Hematopoietic multipotent progenitor cell treated with erythropoietin and hydrocortisone succinate and interleukin-3 and kit ligand, for 17 days (in vitro differentiated cells): ENCODE results near the gene PPP2R2C.

Experiments used
- DNase-seq: peaks from one replicate; pipeline ENCODE4 v3.0.0-alpha.2; 2015; ENCODE audit warnings: low spot score

Gene PPP2R2C

DNA sequence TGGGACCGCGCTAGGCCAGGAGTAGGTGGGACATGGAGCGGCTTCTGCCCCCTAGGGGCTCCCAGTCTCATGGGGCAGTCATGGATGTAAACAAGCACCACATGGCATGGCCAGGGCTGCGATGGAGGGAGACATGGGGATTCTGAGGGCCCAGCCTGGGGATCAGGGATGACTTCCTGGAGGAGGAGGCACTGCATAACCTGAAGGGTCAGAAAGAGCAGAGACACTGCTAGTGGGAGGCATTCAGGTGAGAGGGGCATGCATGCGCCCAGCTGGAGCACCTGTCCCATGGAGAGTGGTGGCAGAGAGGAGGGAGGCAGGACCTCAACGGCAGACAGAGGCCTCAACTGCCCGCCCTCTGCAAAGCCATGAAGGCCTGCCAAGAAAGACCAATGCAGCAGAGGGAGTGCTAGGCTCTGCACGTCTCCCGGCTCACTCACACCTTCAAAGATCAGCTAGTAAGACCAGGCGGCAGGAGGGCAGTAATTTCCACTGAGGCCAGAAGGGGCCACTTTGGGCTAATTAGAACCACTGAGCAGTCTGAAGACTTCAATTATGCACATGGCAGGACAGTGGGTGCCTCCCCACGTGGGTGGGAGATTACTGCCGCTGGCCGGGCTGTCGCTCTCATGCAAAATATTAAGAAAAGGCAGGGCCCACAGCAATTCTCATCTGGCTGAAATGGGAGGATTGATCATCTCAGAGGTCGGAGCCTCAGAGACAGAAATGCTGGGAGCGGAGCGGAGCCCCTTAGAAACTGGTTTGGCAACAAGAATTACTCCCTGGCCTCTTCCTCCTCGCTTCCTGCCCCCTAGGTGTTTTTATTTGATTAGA, 69.6 kb downstream of the PPP2R2C start:
- DNase-seq = no peak

DNA sequence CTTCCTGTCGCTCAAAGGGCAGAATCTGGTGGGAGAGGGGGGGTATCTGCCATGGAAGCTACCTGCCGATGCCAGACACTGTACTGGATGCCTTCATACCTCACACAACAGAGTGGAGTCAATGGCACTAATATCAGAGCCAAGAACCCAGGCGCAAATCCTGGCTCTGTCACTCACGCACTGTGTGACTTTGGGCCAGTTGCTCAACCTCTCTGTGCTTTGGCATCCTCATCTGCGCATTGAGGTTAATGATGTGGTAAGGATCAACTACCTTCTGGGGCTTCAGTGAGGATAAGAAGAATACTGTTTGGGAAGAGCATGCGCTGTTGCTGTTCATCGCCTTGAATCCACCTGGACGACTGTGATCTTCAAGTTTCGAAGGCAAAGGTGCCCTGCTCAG, 70.6 kb downstream of the PPP2R2C start:
- no peak for DNase-seq

DNA sequence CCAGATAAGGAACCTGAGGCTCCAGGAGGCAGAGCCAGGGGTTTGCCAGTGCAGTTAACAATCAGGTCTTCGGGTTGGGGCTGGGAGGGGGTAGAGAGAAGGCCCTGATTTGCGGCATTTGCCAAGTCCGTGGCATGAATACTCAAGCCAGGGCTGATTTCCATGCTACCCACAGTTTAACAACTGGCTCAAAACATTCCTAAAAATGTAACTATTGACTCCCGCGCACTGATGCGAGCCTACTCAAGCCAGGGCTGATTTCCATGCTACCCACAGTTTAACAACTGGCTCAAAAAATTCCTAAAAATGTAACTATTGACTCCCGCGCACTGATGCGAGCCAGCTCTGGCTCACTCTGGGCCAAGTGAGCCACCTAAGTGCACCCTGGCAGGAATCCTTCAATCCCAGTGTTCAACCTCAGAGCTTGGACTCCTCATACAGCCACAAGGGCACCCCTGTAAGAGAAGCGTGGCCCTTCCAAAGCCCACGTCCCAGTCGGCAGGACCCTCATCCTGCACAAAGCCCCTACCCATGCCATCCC, 75.6 kb downstream of the PPP2R2C start:
- DNase-seq = no peak

DNA sequence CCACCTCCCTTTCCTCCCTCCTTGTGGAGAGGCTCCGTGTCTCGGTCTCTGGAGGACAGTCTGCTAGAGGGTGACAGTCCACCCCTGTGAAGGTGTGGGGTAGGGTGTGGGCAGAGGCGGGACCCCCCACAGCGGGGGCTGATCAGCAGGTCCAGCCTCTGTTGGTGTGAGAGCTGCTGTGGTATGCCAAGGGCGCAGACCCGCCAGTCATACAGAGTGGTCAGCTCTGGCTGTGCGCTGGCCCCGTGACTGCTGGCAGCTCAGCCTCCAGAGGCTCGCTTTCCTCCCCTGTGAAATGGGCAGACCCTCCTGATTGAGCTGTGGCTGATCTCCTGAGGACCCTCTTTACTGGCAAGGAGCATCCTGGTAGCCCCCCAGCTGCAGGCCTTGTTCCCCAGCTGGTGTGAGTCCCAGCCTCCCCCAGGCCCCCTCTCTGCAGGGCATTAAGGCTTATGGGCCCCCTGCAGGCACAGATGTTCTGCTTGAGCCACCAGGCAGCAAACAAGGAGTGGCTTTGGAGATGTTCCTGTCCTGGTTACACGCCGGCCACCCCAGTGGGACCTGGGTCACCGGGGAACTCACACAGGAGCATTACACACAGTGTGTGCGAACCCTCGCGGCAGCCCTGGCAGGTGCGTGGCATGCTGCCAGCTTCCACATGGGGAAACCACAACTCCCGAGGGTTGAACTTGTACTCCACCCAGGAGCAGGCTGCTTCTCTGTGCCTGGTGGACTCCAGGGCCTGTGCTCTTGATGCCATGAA, 76.8 kb downstream of the PPP2R2C start:
- DNase-seq = no peak

DNA sequence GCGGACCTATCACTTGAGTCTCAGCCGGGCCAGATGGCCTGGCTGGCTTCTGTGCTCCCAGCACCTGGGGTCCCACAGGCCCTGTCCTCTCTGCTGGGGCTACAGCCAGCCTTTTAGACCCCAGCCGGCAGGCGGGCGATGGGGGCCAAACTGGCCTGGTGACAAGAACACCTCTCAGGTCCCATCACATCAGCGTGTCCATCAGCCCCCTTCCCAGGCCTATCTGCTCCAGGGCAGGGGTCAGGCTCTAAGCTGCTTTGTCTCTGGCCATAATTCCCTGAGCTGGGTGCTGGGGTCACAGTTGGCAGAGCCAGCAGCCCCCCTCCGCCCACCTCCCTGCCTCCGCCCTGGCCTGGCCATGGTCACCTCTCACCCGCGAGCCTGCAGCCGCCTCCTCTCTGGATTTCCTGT, 77.7 kb downstream of the PPP2R2C start:
- DNase-seq = no peak

DNA sequence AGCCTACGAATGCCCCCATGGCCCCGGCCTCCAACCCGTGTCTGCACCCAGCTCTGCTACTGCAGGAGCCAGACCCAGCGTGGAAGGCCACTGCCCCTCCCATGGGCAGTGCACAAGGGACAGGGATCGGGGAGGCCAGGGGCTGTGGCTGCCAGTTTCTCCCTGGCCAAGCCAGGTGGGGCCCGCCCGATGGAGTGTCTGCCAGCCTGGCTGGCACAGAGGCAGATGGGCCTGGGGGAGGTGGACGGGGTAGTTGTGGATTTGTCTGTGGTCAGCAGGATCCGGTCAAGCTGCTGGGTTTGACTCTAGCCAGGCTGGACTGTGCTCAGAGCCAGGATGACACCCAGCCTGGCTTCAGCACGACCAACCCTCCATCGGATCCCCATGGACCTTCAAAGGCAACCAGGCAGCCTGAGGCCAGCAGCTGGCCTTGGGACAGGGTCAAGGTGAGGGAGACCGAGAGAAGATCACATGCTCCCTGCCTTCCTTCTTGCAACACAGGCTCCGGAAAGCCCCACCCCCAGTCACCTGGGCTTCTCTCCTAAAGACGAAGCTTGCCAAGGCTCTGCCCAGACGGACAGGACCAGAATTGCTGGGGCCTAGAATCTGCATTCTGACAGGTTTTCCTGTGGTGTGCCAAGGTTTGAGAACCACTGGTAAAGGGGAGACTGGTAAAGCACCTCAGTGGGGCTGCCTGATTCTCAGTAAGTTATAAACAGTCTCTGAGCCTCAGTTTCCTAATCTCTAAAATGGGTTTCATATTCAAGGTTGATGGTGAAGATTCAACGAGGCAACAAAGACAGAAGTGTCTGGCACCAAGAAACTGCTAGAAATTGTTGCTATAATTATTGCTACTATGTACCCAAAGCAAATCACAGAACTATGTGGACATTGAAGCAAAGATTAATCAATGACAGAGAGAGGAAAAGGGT, 78.6 kb downstream of the PPP2R2C start:
- DNase-seq = no peak

DNA sequence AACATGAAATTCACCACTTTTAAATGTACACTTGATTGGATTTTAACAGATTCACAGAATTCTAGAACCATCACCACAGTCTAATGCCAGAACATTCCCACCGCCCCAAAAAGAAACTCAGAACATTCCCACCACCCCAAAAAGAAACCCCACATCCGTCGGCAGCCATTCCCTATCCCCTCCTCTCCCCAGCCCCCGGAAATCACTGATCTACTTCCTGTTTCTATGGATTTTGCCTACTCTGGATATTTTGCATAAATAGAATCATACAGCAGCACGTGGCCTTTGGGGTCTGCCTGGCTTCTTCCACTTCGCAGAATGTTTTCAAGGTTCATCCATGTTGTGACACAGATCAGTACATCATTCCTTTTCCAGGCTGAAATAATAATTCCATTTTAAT, 79.3 kb downstream of the PPP2R2C start:
- DNase-seq = no peak

DNA sequence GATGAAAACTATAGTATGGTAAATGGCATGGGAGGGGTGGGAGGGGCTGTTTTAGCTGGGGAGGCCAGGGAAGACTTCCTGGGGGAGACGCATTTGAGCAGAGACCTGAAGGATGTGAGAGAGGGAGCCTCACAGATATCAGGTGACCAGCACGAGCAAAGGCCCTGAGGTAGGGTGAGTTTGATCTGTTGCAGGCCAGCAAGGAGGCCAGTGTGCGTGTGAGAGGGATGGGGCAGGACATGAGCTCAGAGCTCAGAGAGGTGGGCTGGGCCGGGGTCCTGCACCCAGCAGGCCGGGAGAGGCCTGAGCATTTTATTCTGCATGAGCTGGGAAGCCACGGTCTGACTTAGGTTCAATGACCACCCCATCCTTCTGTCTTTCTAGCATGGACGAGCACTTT, 80.0 kb downstream of the PPP2R2C start:
- DNase-seq = no peak

DNA sequence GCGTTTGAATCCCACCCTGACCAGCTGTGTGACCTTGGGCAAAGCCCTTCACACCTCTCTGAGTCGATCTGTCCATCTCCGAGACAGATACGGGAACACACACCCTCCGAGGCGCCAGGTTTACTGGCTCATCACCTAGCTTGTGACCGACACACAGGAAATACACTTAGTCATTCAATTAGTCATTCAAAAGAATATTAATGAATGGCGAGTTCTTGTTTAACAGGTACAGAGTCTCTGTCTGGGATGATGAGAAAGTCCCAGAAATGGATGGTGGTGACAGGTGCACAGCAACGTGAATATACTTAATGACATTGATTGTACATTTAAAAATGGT, 80.6 kb downstream of the PPP2R2C start:
- DNase-seq = no peak

DNA sequence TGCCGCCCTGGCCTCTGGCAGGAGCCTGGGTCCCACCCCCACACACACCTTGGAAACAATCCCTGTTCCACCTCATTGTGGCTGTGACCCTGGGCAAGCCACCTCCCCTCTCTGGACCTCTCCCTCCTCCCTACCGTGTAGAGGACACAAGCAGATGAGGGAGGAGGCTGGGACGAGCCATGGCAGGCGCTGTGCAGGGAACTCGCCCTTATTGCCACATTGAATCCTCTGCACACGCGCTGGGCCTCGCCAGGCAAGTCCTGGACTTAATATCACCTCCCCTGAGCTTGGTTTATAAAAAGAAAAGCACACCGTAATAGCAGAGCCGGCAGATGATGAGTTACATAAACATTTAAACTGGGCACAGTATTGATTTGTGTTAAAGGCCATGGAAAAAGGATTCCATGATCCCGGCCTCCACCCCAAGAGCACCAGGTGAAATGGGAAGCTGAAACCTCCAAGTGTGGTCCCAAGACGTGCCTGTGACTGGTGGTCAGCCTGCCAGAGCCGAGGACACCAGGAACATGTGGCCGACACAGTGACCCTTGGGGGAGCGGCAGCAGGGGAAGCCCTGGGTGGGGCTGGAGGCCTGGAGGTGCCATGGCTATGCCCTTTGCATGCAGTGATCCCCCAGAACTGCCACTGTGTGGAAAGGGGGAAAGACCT, 81.1 kb downstream of the PPP2R2C start:
- no peak for DNase-seq

DNA sequence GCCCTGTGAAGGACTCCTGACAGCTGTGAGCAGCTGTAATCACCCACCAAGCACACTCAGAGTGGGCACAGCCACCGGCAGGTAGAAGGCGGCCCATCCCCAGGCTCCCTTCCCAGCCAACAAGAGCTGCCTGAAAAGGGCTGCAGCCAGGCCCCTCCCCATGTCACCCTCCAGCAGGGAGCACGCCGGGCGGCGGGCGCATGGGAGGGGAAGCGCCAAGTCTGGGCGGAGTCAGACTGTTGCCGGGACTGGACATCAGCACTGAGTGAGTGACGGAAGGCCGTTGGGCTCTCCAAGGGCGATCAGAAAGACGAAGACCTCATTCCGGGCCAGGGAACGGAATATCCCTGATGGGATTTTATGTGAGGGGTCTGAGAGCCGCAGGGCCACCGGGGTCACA, 82.1 kb downstream of the PPP2R2C start:
- no peak for DNase-seq

DNA sequence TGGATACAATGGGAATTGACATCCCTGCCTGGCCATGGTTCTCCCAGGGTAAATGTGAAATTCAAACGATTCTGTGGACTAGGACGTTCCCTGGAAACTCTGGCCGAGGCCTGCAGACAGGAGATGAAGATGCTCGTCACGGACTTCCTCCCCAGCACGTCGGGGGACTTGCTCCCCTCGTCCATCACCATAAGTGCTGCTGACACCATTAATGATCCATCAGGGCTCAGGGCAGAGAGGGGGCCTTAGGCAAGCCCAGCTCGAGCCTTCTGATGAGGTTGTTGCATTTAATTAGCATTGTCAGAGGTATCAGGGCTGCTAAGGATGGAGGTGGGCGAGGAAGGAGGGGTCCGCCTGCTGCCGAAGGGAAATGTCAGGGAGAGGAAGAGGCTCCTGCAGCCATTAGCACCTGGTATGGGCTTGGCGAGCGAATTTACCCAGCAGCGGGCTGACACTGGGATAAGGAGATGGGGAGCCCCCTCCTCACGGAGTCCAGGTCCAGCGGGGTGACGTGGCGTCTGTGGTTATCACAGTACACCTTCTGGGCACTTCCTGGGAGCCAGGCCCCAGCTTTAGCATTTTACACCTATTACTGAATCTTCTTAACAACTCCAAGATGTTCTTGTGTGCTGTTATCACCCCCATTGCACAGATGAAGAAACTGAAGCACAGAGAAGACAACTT, 83.1 kb downstream of the PPP2R2C start:
- DNase-seq = no peak

DNA sequence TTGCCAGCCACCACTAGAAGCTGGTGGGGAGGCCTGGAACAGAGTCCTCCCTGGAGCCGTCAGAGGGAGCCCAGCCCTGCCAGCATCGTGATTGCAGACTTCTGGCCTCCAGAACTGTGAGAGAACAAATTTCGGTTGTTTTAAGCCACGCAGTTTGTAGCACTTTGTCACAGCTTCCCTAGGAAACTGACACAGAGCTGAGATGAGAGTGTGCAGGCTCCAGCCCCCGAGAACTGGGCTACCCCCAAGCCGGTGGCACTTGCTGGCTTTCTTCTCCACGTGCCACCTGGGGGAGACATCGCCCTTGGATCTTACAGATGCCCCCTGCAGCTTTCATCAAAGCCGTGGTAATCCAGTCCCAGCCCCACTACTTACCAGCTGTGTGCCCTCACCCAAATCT, 83.7 kb downstream of the PPP2R2C start:
- DNase-seq = no peak

DNA sequence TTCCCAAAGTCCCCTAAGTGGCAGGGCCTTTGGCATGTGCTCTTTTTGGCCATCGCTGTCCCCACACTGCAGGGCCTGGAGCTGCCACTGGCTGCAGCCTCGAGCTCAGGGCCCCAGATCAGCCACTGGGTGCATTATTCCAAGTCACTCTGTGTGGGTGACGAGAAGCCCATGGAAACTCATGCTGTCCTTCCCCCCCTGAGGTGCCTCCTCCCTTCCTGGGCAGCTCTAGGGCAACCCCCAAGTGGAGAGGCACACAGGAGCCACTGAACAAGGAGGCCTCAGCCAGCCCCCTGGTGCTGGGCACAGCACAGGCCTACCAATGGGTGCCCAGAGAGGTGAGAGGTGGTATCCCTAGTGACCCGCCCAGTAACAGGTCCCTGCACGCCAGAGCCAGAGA, 84.5 kb downstream of the PPP2R2C start:
- no peak for DNase-seq

DNA sequence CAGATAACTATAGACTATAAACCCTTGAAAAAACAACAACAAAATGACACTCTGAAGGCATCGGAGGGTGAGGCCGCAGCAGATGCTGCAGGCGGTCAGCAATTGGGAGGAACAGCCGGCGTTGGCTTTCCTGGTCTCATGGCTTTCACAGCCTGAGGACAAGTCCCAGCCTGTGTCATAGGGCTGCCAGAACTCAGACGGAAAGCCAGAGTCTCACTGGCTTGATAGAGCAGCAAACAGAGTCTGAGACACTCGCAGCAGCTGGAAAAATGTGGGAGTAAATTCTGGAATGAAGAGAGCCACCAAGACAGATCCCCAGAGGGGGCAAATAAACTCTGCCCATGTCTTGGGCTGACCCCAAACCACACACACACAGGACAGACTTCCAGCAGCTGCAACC, 86.3 kb downstream of the PPP2R2C start:
- no peak for DNase-seq

DNA sequence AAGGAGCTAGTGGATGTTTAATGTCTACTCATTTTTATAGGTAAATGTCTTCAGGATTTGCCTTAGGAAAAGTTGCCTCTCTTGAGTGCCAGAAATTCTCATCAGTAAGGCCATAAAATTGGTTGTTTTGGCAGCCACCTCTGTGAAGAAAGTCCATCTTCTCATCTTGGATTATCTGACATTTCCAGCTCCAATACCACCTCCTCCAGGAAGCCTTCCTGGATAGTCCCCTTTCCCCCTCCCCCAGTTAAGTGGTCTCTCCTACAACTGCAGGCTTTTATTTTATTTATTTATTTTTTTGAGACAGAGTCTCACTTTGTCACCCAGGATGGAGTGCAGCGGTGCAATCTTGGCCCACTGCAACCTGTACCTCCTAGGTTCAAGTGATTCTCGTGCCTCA, 87.1 kb downstream of the PPP2R2C start:
- no peak for DNase-seq

DNA sequence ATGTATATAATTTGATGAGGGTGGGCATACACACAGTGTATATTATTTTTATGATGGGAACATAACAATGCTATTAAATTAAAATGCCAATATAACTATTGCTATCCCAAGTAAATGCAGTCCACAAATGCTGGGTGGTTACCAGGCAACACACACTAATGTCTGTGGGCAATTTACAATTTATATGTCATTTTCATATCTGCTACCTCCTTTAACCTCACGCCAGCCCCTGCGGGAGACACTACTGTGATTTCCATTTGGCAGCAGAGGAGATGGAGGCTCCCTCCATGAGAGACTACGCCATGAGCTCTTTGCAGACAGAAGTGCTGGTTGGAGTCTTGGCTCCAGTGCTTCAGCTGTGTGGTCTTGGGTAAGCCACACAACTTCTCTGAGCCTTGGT, 87.9 kb downstream of the PPP2R2C start:
- no peak for DNase-seq

DNA sequence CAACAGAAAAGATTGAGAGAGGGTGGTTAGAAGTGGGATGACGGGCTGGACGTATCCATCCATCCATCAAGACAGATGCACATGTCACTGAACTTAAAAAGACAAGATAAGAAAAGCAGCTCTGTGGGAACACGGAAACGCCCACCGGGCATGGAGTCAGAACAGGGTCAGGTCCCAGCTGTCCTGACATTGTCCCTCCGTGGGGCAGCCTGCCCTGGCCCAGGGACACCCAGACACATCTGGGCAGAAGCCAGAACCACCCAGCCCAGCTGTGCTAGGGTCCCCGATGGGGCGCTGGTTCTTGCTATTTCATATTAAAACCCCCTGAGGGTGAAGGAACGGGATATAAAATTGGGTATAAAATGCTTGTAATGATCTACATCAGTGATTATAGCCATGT, 88.5 kb downstream of the PPP2R2C start:
- no peak for DNase-seq

DNA sequence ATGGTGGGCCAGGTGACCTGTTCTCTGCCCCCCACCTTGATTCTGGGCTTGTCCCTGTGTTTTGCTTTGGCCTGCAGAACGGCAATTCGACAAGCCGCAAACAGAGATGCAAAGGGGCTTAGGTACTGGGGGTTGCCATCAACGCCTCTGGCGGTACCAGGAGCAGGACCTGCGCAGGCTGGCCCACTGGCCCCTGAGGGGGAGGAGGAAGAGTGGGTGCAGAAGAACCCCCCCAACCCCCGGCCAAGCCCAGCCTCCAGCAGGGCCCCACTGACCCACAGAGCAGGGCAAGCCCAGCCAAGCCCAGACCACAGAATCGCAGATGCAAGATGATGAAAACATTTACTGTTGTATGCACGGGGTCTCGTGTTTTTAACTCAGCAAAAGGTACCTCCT, 89.4 kb downstream of the PPP2R2C start:
- DNase-seq = no peak

DNA sequence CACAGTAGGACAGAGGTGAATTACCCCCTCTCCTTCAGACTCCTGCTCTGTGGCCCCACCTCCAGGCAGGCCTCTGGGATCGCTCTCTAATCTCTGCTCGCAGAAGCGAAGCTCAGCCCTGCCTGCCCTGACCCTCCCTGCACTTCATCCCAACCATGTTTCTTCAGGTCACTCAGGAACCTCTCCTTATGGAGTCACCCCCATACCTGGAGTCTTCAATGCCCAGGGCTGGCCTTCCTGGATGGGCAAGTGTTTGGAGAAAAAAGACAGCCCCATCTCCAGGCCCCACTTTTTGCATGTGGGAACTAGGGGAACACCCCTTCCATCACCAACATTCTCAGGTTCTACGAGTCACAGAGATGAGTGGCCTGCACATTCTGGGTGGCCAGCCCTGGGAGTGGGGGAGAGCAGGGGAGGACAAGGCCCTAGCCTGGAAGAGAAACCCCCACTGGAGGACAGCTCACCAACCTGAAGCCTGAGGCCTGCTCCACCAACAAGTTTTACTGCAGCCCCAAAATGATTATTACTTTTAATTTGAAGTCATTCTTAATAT, 90.8 kb downstream of the PPP2R2C start:
- DNase-seq = no peak
